AG20443 (cell line): ENCODE results near the gene CCM2.

Experiments
- DNase-seq: peaks from one replicate; pipeline ENCODE4 v3.0.0; 2012; ENCODE audit warnings: low spot score, mixed read lengths

The CCM2 gene

DNA sequence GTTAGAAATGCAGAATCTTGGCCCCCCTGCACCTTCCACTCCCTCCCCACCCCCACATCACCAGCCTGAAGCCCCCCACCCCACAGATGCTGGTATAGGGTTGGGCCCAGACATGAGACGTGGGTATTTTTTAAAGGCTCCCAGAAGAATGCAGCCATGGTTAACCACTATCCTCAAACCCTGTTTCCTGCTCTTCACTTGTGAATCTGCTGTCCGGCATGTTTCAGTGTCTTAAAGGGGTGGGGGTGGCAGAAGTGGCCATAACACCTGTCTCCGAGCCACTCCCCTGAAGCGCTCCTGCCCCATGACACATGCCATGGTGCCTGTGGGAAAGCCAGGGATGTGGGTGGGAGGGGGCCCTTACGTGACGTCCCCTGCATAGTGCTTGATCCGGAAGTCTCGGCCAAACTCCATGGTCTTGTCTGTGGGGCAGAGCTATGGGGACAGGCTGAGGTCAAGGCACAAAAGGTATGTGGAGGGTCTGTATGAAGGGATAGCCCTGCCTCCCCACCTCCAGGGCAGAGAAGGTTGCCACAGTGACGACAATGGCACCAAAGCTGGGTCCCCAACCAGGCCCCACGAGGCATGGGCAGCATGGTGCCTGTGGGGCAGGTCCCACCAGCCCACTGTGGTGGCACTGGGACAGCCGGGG is 30.8 kb upstream of the CCM2 start:
- DNase-seq: peak; percentile 4

DNA sequence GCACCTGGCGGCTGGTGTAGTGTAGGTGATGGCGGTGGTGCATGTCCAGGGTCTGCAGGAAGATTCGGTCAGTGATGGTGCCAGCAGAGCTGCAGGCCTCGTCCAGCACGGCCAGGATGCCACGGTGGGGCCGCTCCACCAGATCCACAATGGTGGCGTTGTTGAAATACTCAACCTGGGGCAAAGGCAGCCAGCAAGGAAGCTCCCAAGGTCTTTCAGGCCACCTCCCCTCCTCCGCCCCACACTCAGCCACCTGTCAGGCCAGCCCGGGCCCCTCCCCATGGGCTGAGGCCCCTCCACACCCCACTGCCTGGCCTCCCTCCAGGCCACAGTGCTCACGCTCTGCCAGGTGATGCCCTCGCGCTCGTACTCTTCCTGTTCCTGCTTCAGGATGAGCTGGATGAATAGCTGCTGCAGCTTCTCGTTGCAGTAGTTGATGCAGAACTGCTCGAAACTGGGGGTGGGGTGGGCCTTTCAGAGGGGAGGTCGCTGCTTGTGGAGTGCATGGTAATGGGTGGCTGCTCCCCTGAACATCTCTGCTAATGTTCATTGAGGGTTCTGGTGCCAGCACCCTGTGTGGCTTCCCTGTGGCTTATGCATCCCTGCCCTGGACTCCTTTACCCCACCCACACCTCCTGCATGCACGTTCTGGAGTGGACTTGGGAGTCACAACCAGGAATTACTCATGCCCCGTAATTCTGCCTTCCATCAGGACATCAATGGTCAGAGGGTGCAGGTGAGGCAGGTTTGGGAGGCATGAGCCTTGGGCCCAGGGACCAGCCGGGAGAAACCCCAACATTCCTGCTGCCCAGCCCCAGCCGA is 30.1 kb upstream of the CCM2 start:
- peak; percentile 2 for DNase-seq

DNA sequence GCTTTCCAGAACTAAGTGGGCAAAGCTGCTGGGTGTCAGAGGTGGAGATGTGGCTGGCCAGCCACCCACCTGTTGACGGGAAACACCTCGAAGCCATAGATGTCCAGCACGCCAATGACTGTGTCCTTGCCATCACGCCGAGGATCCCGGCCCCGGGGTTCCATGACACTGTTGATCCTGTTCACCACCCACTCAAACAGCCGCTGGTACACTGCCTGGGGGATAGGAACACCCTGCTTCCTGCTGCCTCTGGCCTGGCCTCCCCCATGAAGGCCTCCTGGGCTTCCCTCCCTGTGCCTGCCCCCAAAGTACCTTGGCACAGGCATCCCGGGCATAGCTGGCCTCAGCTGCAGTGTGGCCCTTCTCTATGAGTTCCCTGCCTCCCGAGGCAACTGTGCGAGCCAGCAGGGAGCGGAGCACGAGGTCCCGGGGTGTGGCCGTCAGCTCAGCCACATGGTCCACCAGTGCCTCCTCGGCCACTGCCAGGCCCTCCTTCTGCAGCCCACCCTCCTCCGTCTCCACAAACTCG is 29.4 kb upstream of the CCM2 start:
- DNase-seq: peak; percentile 2

DNA sequence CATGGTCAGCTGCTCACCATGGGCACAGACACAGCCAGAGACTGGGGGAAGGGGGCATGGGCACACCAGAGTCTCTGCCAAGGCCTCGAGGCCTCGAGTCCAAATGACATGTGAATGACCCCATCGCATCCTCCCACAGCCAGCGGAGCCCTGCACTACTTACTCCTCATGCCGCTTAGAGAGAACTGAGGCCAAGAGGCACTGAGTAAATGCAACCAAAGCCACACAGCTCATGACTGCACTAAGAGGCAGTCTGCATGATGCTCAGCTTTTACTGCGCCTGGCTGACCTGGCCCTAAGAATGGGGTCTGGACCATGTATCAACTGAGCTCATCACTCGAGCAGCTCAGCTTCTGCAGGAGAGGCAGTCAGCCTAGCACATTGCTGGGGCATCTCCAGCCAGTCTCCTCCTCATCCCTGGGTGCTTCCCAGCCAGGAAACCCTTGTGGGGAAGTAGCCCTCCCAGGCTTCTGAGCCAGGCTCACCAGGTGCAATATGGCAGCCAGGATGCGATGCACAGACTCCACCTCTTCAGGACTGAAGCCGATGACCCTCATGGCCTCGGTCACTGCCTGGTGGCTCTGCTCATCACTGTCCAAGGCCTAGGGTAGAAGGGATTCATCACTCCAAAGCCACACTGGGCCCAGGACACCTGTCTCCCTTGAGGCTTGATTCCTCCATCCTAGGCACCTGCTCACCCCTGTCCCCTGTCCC is 28.7 kb upstream of the CCM2 start:
- peak; percentile 2 for DNase-seq

DNA sequence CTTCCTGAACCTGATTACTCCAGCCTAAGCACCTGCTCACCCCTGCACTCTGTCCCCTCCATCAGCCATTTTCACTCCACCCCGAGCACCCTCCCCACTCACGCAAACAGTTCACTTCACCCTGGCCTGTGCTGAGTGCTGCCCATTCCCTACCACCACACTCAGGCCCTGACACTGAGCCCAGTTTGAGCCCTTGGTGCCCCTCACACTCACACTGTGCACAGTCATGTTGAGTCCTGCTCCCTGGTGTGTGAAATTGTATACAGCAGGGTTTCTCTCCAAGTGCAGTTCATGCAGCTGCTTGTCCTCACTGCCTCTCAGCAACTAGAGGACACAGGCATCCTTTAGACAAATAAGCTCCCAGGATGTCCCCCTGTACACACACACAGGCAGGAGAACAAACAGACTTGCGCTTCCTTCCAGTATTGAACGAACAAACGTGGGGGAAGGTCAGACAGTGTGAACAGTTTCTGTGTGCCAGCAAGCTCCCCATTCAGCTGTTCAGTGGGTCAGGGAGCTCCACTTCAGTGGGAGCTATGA is 28.0 kb upstream of the CCM2 start:
- peak; percentile 2 for DNase-seq

DNA sequence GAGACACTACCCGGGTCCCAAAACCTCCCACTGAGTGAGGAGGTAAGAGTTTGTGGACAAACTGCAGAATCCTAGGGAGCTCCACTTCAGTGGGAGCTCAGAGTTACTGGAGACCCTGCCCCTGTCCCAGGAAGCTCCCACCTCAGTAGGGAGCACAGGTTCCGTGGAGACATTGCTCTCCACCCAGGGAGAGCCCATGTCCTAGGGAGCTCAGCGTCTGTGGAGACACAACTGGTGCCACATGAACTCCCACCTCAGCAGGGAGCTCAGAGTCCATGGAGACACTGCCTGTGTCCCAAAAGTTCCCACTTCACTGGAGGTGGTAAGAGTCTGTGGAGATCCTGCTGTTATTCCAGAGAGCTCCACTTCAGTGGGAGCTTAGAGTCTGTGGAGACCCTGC is 27.4 kb upstream of the CCM2 start:
- peak; percentile 5 for DNase-seq

DNA sequence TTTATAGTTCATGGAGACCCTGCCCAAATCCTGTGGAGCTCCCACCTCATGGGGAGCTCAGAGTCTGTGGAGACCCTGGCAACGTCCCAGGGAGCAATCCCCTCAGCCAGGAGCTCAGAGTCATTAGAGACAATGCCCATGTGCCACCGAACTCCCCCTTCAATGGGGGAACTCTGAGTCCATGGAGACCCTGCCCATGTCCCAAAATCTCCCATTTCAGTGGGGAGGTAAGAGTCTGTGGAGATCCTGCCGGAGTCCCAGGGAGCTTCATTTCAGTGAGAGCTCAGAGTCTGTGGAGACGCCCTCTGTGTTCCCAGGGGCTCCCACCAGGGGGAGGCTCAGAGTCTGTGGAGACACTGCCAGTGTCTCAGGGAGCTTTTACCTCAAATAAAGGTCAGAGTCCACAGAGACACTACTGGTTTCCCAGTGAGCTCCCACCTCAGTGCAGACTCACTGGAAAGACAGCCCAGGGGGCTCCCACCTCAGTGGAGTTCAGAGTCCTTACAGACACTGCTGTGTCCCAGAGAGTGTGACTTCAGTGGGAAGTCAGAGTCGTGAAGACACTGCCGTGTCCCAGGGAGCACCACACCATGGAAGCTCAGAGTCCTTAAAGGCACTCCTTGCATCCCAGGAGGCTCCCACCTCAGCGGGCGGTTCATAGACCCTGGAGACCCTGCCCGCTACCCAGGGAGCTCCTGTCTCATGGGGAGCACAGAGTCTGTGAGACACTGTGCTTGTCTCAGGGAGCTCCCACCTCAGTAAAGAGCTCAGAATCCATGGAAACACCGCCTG is 26.2 kb upstream of the CCM2 start:
- peak; percentile 72 for DNase-seq

DNA sequence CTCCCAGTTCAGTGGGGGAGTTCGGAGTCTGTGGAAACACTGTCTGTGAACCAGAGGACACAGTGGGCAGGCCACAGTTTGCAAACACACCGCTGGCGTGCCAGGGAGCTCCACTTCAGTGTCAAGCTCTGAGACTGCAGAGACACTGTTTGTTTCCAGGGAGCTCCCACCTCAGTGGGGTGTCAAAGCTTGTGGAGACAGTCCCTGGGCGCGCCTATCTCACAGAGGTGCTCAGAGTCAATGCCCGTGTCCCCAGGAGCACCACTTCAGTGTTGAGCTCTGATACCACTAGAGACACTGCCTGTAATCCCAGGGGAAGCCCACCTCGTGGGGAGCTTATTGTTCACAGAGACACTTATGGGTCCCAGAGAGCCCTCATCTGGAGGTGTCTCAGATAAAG is 25.5 kb upstream of the CCM2 start:
- no peak for DNase-seq

DNA sequence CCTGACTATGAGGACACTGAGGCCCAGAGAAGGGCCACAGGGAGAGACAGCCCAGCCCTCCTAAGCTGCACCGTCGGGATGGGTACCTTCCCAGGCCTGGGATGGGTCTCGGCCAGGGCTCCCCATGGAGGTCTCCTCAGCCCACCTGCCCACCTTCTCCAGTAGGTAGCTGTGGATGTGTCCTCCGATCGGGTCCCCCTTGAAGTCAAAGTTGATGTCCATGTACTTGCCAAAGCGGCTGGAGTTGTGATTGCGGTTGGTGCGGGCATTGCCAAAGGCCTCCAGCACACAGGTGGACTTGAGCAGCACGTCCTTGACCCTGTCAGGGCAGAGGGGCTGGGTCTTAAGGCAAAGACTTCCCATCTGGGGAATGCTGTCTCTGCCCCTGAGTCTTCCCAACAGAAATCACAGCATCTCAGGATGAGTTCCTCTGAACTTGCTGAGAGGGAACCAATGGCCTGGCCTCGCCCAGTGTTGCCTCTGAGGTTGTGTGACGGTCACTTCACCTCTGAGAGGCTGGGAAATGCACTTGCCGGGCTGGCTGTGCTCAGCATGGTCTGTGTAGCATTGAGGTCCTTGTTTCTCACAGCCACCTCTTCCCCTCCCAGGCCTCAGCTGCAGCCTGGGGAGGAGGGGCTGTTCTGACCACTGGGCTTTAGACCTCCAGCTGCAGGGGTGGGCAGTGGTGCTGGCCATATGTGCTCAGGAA is 24.5 kb upstream of the CCM2 start:
- DNase-seq: no peak

DNA sequence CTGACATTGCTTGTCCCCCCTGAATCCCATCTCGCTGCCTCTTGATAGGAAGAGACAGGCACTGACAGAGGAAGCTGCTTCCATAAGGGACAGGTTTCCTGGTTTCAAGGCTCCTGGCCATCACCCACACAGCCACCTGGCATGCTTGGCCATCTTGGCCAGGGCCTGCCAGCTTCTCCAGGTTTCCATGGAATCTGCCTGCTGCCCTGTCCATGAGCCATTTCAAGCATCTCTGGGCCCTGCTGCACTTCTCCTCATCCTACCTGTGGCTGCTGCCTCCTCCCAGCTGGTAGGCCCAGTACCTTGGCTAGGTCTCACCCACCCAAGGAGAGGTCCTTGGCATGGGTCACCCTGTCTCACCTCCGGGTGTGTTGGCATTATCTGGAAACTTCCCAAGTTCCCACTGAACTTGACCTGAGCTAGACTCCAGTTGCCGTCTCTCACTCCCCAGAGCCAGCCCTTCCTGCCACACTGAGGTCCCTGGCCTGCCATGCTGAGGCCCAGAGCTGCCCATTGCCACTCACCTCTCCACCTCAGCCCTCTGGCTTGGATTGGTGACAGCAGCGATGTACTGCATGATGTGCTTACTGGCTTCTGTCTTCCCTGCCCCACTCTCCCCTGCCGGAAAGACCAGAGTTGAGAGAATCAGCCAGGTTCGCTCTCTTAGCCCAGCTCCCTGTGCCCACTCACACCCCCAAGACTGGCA is 23.8 kb upstream of the CCM2 start:
- DNase-seq: no peak

DNA sequence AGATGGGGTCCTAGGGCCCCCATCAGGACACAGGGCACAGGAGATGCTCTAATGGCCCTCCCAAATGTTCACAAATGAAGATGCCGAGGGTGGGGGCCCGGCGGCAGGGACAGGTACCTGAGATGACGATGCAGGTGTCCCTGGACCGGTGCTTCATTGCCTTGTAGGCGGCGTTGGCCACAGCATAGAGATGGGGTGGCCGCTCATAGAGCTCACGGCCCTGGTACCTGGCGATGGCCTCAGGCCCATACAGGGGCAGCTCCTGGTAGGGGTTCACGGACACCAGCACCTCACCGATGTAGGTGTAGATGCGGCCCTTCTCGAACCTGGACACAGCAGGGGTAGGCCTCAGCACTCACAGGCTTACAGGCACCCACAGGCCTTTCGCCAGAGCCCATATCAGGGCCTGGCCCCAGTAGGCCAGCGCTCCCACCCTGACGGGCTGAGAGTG is 23.2 kb upstream of the CCM2 start:
- DNase-seq: no peak

DNA sequence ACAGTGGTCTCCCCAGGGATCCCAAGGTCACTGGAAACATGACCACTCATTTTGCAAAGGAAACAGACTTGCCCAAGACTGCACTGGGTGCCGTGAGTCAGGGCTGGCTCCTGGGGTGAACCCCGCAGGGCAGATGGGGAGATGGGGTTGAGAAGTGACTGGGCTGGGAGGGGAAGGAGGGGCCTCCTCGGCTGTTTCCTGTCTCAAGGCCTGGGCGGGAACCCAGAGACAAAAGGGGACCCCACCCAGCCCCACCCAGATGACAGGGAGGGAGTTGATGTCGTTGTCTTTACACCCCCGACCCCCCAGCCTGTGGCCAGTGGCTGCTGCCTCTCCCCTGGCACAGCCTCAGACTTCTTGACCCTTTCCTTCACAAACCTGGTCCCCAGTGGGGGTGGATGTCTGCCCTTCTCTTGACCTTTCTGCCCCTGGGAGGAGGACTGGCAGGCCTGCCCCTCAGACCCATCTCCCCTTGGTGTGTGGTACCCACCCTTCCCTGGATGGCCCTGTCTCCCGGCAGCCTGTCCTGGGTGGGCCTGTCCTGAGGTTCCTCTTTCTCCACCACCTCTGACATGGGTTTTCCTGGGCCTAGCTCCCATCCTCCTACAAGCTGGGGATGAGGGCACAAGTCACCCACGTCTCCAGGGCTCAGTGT is 22.6 kb upstream of the CCM2 start:
- no peak for DNase-seq

DNA sequence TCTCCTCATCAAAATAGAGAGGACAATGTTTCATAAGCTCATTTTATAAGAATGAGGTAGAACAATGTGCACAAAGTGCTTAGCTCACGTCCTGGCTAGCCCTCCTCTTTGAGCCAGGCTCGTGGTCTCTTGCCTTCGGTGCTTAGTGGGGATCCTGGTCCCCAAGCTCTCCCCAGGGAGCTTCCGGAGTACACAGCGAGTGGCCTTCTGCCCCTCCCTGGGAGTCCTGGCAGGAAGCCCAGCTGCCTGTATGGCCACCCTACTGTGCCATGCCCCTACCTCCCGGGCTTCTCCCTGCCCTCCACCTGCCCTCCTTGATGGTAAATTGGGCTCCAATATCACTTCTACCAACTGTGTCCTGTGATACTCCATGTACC is 22.1 kb upstream of the CCM2 start:
- no peak for DNase-seq

DNA sequence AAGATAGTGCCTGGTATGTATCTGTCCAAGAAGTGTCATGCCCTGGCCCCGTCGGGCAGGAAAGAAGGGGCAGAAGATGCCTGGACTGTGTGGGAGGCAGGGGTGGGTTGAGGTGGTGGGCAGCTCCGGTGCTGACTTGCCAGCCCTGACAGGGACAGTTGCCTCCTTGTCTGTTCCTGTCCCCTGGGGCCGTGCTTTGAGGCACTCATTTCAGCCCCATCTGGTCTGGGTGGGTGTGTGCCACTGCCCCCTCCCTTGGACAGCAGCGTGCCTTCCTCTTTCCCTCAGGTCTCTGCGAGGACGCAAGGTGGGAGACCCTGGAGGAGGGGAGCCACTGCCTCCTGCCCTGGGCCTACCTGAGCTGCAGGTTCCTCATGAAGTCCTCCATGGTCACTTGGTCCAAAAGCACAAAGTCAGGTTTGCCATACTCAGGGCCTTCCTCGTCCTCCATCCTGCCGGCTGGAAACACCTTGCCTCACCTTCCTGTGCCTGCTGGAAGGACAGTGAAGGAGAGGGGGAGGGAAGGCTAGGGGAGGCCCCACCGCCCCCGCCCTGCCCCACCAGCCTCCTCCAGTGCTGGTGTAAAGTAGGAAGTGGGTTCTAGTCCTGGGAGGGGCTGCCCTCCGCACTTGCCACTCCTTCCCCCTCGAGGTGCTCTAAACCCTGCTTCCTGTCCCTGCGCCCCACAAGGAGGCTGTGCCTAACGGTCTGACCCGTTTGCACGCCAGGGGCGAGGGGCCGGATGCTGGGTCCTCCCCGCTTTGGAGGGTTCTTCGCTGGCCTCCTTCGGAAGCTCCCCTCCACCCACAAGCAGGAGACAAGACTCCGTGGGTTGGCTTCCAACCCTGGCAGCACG is 21.3 kb upstream of the CCM2 start, which contains the start of gene MYO1G:
TSS of gene MYO1G (minus strand) at position 505 of the 856 bp plus-strand sequence. CDS start at position 451, 54 bp downstream.
- DNase-seq: no peak

DNA sequence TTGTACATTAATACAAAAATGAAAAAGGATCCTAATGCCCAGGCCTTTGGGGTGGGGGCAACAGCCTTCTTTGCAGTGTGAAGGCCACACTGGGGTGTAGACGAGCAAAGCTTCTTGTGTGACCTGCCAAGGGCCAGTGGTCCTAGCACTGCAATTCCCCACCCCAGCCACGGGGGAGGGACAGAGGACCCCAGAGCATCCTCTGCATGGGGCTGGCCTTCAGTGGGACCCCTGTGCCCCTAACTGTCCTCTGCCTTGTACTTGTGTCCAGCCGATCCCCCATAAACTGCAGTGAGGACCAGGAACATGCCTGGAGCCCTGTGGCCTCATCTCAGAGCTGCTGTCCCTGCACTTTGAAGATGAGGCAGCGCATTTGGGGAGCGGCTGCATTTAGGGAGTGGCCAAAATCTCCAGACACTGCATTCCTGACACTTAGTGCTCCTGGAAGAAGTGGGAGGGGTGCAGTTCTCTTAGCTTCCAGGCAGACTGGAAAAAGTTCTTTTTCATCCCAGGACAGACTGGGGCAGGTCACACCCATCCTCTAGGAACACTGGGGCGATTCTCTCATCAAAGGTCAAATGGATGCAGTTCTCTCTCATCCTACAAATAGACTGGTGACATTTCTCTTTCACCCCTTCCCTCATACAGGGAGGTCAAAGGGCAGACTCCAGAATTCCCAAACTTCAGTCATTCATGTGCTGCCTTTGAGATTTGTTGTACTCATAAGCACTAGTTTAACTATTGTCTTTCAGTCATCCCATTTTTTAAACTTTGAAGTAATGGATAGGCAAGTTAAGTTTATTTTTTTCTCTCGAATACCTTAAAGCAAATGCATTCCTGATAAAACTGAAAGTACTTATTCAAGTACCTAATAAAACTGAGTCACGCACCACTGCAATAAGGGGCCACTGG is 20.3 kb upstream of the CCM2 start:
- DNase-seq: peak; percentile 51

DNA sequence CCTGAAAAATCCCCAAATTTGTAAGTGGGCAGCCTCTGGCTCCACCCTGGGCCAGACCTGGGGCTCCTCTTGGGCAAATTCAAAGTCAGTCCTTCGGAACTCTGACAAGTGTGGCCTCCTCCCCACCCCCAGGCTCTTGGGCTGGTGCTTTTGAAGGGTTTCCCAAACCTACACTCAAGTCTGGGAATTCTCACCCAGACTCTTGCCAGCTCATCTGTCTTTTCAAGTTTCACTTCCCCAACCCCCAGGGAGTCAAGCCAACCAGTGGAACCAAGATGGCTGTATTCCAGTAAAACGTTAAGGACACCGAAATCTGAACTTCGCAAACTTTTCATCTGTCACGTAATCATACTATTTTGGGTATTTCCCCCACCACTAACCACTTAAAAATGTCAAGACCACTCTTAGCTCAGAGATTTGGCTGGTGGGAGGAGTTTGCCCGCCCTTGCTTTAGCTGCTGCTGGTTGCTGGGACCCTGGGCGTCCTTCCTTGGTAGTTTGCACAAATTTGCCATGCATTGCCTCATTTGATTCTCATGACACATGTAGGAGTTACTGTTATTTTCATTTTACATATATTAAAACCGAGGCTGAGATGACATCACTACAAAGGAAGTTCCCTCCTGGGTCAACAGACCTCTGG is 19.5 kb upstream of the CCM2 start:
- DNase-seq: no peak
